GM19328 (cell line): ENCODE measurements around the gene OR2M5.

Experiments used
- ATAC-seq: cut with Tn5 transposase; IDR thresholded peaks from one replicate; pipeline ENCODE4 v1.9.1; 2021; ENCODE audit warnings: mild to moderate bottlenecking, moderate library complexity; ENCODE audit not compliant: unreplicated experiment

The OR2M5 gene

DNA sequence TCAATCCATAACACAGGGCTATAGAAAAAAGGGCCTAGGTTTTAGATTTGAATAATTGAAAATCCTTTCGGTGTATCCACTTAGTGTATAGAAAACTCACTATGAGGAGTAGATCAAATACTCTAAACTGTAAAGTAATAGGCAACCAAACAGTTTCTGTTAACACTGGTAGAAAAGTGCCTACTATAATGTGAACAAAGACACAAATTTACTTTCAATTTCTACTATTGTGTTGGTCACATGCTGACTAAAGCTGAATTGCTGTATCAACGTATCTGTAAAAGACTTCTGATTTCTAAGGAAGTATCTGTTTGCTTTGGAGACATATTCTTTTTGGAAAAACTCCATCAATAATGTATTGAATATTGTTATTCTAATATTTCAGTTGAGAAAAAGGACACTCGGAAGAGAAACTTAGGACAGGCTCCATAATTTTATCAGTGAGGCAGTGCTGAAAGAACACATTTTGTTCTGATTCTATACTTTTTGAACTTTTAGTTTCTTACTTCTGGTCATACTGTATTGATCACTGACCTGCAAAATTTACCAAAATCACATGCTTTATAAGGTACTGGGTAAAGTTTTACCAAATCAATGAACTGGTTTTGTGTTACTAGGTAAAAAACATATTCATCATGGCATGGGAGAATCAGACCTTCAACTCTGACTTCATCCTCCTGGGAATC, at the start of gene OR2M5:
Gene OR2M5, plus strand, starts transcription at position 636 of the 686 bp plus-strand sequence. Its CDS starts 0 bp downstream, at position 636.
- no peak for ATAC-seq

GRCh38 chr1:248098529-248098928, 46.4 kb upstream of the OR2M5 start:
- ATAC-seq: no peak

- no peak for ATAC-seq
Observed at GRCh38 chr1:248102847-248103246, 42.1 kb upstream of the OR2M5 start.

DNA sequence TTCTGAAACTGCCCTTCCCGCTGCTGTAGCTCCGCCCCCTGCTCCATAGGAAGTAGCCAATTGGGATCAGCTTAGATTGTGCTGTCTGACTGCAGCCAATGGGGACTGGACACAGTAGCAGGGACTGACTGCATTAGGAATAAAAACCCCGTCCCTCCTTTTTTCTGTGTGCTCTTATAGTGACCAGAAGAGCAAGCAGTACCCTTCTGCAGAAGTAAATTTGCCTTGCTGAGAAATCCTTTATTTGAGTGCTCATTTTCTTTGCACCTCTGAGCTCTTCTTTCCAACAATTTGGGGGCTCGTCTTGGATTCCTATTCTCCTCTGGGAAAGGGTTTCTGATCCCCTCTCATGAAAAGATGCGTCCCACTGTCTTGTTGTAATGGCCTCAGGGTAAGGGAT, 33.8 kb upstream of the OR2M5 start:
- ATAC-seq: no peak

DNA sequence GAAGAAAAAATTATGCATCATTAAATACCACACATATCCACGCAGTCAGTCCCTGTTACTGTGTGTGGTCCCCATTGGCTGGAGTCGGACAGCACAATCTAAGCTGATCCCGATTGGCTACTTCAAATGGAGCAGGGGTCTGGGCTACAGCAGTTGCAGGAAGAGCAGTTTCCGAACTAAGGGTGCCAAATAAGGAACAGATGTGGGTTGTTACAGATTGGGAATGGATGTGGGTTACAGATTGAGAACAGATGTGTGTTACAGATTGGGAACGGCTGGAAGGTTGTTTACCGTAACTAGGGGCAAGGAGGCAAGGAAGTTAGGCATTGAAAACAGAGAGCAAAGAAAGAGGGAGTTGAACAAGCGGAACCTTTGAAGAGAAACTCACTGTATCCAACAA, 30.1 kb upstream of the OR2M5 start:
- ATAC-seq: no peak

- no peak for ATAC-seq
Observed at GRCh38 chr1:248127653-248128052, 17.3 kb upstream of the OR2M5 start.

- ATAC-seq: no peak
Observed at GRCh38 chr1:248136811-248137210, 8.1 kb upstream of the OR2M5 start.

GRCh38 chr1:248140846-248141245, 4.1 kb upstream of the OR2M5 start:
- ATAC-seq: no peak

- no peak for ATAC-seq
Observed at GRCh38 chr1:248143311-248143710, 1.6 kb upstream of the OR2M5 start.

GRCh38 chr1:248152056-248152827, 7.3 kb downstream of the OR2M5 start:
- ATAC-seq: no peak

- no peak for ATAC-seq
Observed at GRCh38 chr1:248155927-248156326, 11.0 kb downstream of the OR2M5 start.

DNA sequence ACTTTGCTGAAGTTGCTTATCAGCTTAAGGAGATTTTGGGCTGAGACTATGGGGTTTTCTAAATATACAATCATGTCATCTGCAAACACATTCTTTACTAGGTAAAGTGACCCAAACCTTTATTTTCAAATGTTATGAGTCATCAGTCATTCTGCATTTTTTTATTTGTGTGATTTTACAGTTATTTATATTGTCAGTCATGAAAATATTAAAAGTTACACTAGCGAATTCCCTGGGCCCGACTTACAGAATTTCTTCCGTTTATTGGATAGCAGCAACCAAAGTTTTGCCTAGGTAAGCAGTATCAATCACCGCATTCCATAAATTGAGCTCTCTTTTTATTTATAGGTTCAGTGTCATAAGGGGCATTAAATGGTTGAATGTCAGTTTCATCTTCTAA, 13.8 kb downstream of the OR2M5 start:
- no peak for ATAC-seq

DNA sequence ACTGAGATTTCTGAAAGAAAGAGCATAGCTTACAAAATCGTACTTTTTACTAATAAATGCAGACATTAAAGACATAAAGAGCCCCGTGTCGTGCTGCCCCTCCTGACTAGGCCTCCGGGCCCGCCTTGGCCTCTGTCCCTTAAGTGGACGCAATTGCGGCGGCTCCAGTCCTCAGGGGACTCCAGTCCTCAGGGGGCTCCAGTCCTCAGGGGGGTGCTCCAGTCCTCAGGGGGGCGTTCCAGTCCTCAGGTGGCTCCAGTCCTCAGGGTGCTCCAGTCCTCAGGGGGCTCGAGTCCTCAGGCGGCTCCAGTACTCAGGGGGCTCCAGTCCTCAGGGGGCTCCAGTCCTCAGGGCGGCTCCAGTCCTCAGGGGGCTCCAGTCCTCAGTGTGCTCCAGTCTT, 19.1 kb downstream of the OR2M5 start:
- ATAC-seq: no peak

GRCh38 chr1:248165186-248165585, 20.2 kb downstream of the OR2M5 start:
- ATAC-seq: no peak

DNA sequence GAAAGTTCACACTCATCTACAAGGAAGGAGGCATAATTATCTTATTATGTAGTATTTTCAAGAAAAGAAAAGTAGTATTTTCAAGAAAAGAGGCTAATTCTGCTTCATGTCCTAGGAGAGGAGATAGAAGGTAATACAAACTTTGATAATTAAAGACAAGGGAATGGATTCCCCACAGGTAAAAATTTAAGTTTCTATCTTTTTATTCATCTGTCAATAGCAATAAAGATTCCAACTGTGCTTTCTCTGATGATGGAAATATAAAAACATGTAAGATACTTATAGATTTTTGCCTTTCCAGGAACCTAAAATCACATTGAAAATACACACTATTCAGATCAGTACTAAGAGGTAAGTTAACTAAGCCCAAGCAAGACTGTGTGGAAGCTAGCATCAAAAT, 29.6 kb downstream of the OR2M5 start, which contains the start of gene OR2M2:
Gene OR2M2, plus strand, starts transcription at position 301 of the 400 bp plus-strand sequence. CDS start 5,165 bp downstream, outside the sequence.
- ATAC-seq: no peak

GRCh38 chr1:248183996-248184395, 39.0 kb downstream of the OR2M5 start:
- no peak for ATAC-seq

- no peak for ATAC-seq
Observed at GRCh38 chr1:248187363-248187762, 42.4 kb downstream of the OR2M5 start.

DNA sequence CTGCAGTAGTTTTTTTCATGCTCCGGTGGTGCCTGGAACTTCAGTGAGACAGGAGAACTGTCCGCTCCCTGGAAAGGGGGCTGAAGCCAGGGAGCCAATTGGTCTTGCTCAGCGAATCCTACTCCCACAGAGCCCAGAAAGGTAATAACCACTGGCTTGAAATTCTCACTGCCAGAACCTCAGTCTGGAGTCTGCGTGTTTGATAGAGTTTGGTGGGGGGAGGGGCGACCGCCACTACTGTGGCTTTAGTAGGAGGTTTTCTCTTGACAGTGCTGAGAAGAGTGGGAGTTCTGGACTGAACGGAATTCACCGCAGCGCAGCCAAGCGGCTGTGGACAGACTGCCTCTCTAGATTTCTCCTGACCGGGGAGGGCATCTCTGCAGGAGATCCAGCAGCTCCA, 44.1 kb downstream of the OR2M5 start:
- ATAC-seq: no peak

- ATAC-seq: no peak
Observed at GRCh38 chr1:248194117-248194516, 49.2 kb downstream of the OR2M5 start.
